Measurements from ENCODE around the gene PISD. TPM values are rescaled to one million over a fixed set of nuclear protein-coding genes. Genes with fewer than 3 reads are reported as not detected.
"Not testable (repeated sequence)": the region's sequence is repeated elsewhere in the genome, so short reads cannot be mapped to it uniquely, and the experiment has no call there.

Gene PISD
- total and polyA plus RNA-seq, 12 donors, result 15.5 to 30.0 (median 18.7) TPM

DNA sequence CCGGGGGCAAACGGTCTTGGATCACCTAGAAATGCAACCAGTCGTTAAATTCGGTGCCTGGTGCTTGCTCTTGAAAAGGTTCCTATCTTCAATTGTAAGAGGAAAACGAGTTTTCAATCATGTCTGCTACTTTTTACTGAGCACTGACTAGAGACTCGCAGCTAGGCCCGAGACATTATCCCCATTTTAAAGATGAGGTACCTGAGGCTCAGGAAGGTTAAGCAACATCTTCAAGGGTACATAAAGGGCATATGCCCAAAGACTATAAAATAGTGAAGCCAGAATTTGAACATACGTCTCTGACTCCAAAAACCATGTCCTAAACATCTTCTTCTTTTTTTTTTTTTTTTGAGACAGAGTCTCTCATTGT, 638 bp upstream of the PISD start:
- WGBS, 2 donors, result 68% methylated on average over 8 of the region's 8 CpGs
- no peaks in the 10 kb centered on the region for H3K9me3 ChIP-seq
- H3K4me3 ChIP-seq, result peak overlapping the region; percentile 56 to 99 (median 90)
- TF ChIP-seq, protein P1, sequence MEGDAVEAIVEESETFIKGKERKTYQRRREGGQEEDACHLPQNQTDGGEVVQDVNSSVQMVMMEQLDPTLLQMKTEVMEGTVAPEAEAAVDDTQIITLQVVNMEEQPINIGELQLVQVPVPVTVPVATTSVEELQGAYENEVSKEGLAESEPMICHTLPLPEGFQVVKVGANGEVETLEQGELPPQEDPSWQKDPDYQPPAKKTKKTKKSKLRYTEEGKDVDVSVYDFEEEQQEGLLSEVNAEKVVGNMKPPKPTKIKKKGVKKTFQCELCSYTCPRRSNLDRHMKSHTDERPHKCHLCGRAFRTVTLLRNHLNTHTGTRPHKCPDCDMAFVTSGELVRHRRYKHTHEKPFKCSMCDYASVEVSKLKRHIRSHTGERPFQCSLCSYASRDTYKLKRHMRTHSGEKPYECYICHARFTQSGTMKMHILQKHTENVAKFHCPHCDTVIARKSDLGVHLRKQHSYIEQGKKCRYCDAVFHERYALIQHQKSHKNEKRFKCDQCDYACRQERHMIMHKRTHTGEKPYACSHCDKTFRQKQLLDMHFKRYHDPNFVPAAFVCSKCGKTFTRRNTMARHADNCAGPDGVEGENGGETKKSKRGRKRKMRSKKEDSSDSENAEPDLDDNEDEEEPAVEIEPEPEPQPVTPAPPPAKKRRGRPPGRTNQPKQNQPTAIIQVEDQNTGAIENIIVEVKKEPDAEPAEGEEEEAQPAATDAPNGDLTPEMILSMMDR (IDR thresholded peaks at IDR 0.05), result no peak
- H3K27ac ChIP-seq, result peak overlapping the region in 7 of 10 donors; percentile 24 to 81 (median 62)
- H3K27me3 ChIP-seq, result no peaks in the 10 kb centered on the region
- intact Hi-C loops (cut with DNase I), result loop anchor here in 7 of 10 donors (5.0 to 10.0 kb wide), 5 partner anchors 90 to 302 kb away; partner anchors contain the start of genes DEPDC5 (in 4 of the 7), PRR14L (in 4 of the 7) and YWHAH (in 3 of the 7)
- ATAC-seq (no peak), DNase-seq (no peak)
- H3K36me3 ChIP-seq, result no peaks in the 10 kb centered on the region
- H3K4me1 ChIP-seq, result peaks cover 2 to 20% (median 14%) of the 10 kb centered on the region in 9 donors

DNA sequence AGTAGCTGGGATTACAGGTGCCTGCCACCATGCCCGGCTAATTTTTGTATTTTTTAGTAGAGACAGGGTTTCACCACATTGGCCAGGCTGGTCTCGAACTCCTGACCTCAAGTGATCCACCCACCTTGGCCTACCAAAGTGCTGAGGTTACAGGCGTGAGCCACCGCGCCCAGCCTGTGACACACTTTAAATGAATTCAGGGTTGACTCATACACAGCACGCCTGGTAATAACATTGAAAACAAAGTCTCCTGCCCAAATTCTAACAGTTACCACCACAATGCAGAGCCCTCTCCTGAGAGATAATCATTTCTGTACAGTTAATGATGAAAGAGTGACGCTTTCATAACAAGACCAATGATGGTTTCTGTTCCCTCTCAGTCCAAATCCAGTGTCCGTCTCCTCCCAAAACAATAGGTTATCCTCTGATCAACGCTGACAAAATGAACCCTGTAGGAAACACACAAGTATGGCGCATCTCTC, 1.1 kb downstream of the PISD start:
- intact Hi-C loops (cut with DNase I), result loop anchor here in 7 of 10 donors (5.0 to 10.0 kb wide), 5 partner anchors 91 to 304 kb away; partner anchors contain the start of genes DEPDC5 (in 4 of the 7), PRR14L (in 4 of the 7) and YWHAH (in 3 of the 7)
- not testable (repeated sequence) for H3K36me3 ChIP-seq, ATAC-seq, H3K27ac ChIP-seq, DNase-seq, H3K9me3 ChIP-seq, H3K27me3 ChIP-seq
- Histone ChIP-seq H3K4me3 (peak overlapping the region in 9 of 10 donors; percentile 56 to 99 (median 92)), H3K4me1 (peaks cover 2 to 20% (median 14%) of the 10 kb centered on the region in 9 donors)
- WGBS, 2 donors, result 73 to 74% methylated on average over 10 of the region's 10 CpGs

DNA sequence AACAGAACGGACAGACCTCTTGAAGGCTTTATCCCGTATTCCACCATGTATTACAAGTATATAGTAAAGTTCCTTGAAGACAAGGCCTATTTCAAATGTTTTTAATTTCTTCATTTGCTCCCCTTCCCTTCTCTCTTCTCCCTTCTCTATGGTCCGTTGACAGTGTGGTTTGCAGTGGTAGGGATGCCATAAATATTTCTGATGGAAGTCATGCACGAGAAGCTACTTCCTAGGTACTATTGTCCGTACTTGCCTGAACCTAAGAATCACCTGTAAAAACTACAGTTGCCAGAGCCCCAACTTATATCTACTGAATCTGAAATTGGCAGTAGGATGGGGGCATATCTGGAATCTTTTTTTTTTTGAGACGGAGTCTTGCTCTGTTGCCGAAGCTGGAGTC, 2.8 kb downstream of the PISD start:
- Histone ChIP-seq H3K27ac (no peak overlapping the region), H3K27me3 (no peaks in the 10 kb centered on the region), H3K4me3 (no peak overlapping the region), H3K36me3 (peaks cover 0 to 5% (median 0%) of the 10 kb centered on the region in 9 donors), H3K9me3 (no peaks in the 10 kb centered on the region), H3K4me1 (peaks cover 2 to 20% (median 13%) of the 10 kb centered on the region in 9 donors)
- WGBS, 2 donors, result 77 to 82% methylated on average over 7 of the region's 7 CpGs
- intact Hi-C loops (cut with DNase I), result no loop called here
- DNase-seq (no peak), ATAC-seq (no peak)
- TF ChIP-seq, protein P1 (IDR thresholded peaks at IDR 0.05), result no peak

DNA sequence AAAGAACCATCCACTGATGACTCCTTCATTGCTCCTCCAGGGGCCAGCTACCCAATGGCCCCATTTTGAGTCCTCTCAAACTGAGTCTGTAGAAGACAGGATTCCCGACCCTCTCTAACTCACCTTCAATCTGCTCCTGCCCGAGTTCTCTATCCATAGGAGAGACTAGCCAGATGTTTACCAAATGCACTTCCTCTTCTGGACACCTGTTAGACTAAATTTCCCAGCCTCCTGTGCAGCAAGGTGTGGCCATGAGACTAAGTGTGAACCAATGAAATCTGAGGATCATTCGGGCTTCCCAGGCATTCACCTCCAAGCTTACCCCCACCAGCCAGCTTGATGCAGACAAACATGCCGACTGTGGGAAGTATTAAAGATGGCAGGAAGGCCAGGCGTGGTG, 7.6 kb downstream of the PISD start:
- no peak for ATAC-seq
- Histone ChIP-seq H3K9me3 (no peaks in the 10 kb centered on the region), H3K4me1 (peaks cover 0 to 25% (median 0%) of the 10 kb centered on the region in 9 donors), H3K27me3 (no peaks in the 10 kb centered on the region), H3K4me3 (no peak overlapping the region), H3K36me3 (peaks cover 0 to 14% (median 0%) of the 10 kb centered on the region in 9 donors), H3K27ac (no peak overlapping the region)
- intact Hi-C loops (cut with DNase I), result no loop called here
- TF ChIP-seq, protein P1 (IDR thresholded peaks at IDR 0.05), result no peak
- WGBS, 2 donors, result 96 to 98% methylated on average over 5 of the region's 5 CpGs
- DNase-seq, result no peak

DNA sequence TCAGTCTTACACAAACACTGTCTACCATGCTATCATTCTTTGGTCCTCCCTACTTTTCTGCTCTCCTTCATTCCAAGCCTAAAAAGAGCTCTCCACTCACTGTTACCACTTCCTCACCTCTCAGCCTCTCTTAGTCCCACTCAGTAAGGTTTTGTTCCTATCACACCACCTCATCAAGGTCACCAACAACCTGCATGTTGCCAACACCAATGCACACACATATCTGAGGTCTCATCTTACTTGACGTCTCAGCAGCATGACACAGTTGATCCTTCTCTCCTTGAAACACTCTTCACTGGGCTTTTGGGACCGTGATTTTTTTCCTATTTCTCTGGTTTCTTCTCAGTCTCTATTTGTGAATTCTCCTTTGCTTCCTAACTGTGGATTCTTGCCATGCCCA, 8.1 kb downstream of the PISD start:
- DNase-seq (no peak), ATAC-seq (no peak)
- Histone ChIP-seq H3K4me3 (no peak overlapping the region), H3K36me3 (peaks cover 0 to 19% (median 0%) of the 10 kb centered on the region in 9 donors), H3K4me1 (peaks cover 0 to 25% (median 0%) of the 10 kb centered on the region in 9 donors), H3K9me3 (no peaks in the 10 kb centered on the region), H3K27ac (no peak overlapping the region), H3K27me3 (no peaks in the 10 kb centered on the region)
- intact Hi-C loops (cut with DNase I), result no loop called here
- 83 to 90% methylated on average over 2 of the region's 2 CpGs for WGBS, 2 donors
- TF ChIP-seq, protein P1 (IDR thresholded peaks at IDR 0.05), result no peak
